ENCODE data around the gene DNAH9. TPM values are rescaled to one million over a fixed set of nuclear protein-coding genes. Genes with fewer than 3 reads are reported as not detected.

DNAH9 gene
- polyA plus RNA-seq, 1 donor (not counting 4 experiments of a cell fraction or from before 2014, with no cell fraction given), result 0.42 TPM

GRCh38 chr17:11559601-11560000, 38.7 kb upstream of the DNAH9 start:
- H3K4me1 ChIP-seq (ENCODE audit: control insufficient read depth, extremely low read depth, insufficient read depth, low read length), result no peaks in the 10 kb centered on the region
- H3K36me3 ChIP-seq (ENCODE audit: control insufficient read depth in 2 of 2, extremely low read depth in 1 of 2, insufficient read depth in 2 of 2, low read length in 2 of 2), result no peaks in the 10 kb centered on the region
- H3K9me3 ChIP-seq (ENCODE audit: control insufficient read depth, low read depth, low read length), result peaks cover 5% of the 10 kb centered on the region
- no peak overlapping the region for H3K27ac ChIP-seq (ENCODE audit: control insufficient read depth, insufficient read depth, low read length)
- no peak for DNase-seq (ENCODE audit: low read depth, low spot score)
- no peaks in the 10 kb centered on the region for H4K20me1 ChIP-seq (ENCODE audit: control insufficient read depth, extremely low read depth, insufficient read depth, low read length)
- no peak for FAIRE-seq
- TF ChIP-seq EZH2 (IDR thresholded peaks at IDR 0.05; ENCODE audit: low read length), result no peak
- TF ChIP-seq, protein P1, sequence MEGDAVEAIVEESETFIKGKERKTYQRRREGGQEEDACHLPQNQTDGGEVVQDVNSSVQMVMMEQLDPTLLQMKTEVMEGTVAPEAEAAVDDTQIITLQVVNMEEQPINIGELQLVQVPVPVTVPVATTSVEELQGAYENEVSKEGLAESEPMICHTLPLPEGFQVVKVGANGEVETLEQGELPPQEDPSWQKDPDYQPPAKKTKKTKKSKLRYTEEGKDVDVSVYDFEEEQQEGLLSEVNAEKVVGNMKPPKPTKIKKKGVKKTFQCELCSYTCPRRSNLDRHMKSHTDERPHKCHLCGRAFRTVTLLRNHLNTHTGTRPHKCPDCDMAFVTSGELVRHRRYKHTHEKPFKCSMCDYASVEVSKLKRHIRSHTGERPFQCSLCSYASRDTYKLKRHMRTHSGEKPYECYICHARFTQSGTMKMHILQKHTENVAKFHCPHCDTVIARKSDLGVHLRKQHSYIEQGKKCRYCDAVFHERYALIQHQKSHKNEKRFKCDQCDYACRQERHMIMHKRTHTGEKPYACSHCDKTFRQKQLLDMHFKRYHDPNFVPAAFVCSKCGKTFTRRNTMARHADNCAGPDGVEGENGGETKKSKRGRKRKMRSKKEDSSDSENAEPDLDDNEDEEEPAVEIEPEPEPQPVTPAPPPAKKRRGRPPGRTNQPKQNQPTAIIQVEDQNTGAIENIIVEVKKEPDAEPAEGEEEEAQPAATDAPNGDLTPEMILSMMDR (optimal IDR thresholded peaks at IDR 0.05 in 1 of 3, IDR thresholded peaks at IDR 0.05 in 1 of 3, conservative IDR thresholded peaks at IDR 0.05 in 1 of 3; ENCODE audit: extremely low read depth in 1 of 3, insufficient read depth in 2 of 3, low read length in 3 of 3), result no peak
- no peaks in the 10 kb centered on the region for H3K9me1 ChIP-seq (ENCODE audit: control insufficient read depth, extremely low read depth, insufficient read depth, low read length)
- H3K27me3 ChIP-seq (ENCODE audit: control insufficient read depth, extremely low read depth, insufficient read depth, low read length), result no peaks in the 10 kb centered on the region
- H3K4me2 ChIP-seq (ENCODE audit: control insufficient read depth, extremely low read depth, insufficient read depth, low read depth, low read length), result no peak overlapping the region
- no peak overlapping the region for H2AFZ ChIP-seq (ENCODE audit: control insufficient read depth, low read length)
- H3K9ac ChIP-seq (ENCODE audit: control insufficient read depth, extremely low read depth, insufficient read depth, low read length), result no peak overlapping the region
- H3K4me3 ChIP-seq (ENCODE audit: control insufficient read depth in 2 of 3, extremely low read depth in 1 of 3, insufficient read depth in 2 of 3, low read depth in 1 of 3, low read length in 3 of 3), result no peak overlapping the region
- no peaks in the 10 kb centered on the region for H3K79me2 ChIP-seq (ENCODE audit: control insufficient read depth, insufficient read depth, low read length)
- dilution Hi-C loops (cut with MboI; ENCODE audit: extremely low pct_ligation_motif_present, low sequenced_read_pairs), result no loop called here

- TF ChIP-seq EZH2 (IDR thresholded peaks at IDR 0.05; ENCODE audit: low read length), result no peak
- TF ChIP-seq, protein P1 (optimal IDR thresholded peaks at IDR 0.05 in 1 of 3, IDR thresholded peaks at IDR 0.05 in 1 of 3, conservative IDR thresholded peaks at IDR 0.05 in 1 of 3; ENCODE audit: extremely low read depth in 1 of 3, insufficient read depth in 2 of 3, low read length in 3 of 3), result no peak
- Histone ChIP-seq H3K79me2 (ENCODE audit: control insufficient read depth, insufficient read depth, low read length) (no peaks in the 10 kb centered on the region), H3K9me1 (ENCODE audit: control insufficient read depth, extremely low read depth, insufficient read depth, low read length) (no peaks in the 10 kb centered on the region), H3K9me3 (ENCODE audit: control insufficient read depth, low read depth, low read length) (peaks cover 5% of the 10 kb centered on the region), H2AFZ (ENCODE audit: control insufficient read depth, low read length) (no peak overlapping the region), H3K4me1 (ENCODE audit: control insufficient read depth, extremely low read depth, insufficient read depth, low read length) (no peaks in the 10 kb centered on the region), H3K4me2 (ENCODE audit: control insufficient read depth, extremely low read depth, insufficient read depth, low read depth, low read length) (no peak overlapping the region), H3K9ac (ENCODE audit: control insufficient read depth, extremely low read depth, insufficient read depth, low read length) (no peak overlapping the region), H3K27ac (ENCODE audit: control insufficient read depth, insufficient read depth, low read length) (no peak overlapping the region), H3K27me3 (ENCODE audit: control insufficient read depth, extremely low read depth, insufficient read depth, low read length) (no peaks in the 10 kb centered on the region), H3K4me3 (ENCODE audit: control insufficient read depth in 2 of 3, extremely low read depth in 1 of 3, insufficient read depth in 2 of 3, low read depth in 1 of 3, low read length in 3 of 3) (no peak overlapping the region), H3K36me3 (ENCODE audit: control insufficient read depth in 2 of 2, extremely low read depth in 1 of 2, insufficient read depth in 2 of 2, low read length in 2 of 2) (no peaks in the 10 kb centered on the region), H4K20me1 (ENCODE audit: control insufficient read depth, extremely low read depth, insufficient read depth, low read length) (no peaks in the 10 kb centered on the region)
- no peak for FAIRE-seq
- dilution Hi-C loops (cut with MboI; ENCODE audit: extremely low pct_ligation_motif_present, low sequenced_read_pairs), result no loop called here
- no peak for DNase-seq (ENCODE audit: low read depth, low spot score)
Measured at GRCh38 chr17:11561281-11561680, 37.0 kb upstream of the DNAH9 start.
